Mesothelial cell of epicardium (in vitro differentiated cells): Measurements from ENCODE around the gene TBC1D4. TPM values are rescaled to one million over a fixed set of nuclear protein-coding genes. Genes with fewer than 3 reads are reported as not detected.

Experiments used
- DNase-seq, 2 experiments: peaks; one replicate each; pipeline ENCODE4 v3.0.0; 2021; ENCODE audit warnings: low spot score in 2 of 2; ENCODE audit not compliant: unreplicated experiment in 2 of 2
- H3K27ac Mint-ChIP-seq: 2 replicates; pipeline ENCODE4 v1.8.0; 2021; ENCODE audit warnings: mixed read lengths
- H3K27me3 Mint-ChIP-seq: 2 replicates; pipeline ENCODE4 v1.8.0; 2021; ENCODE audit warnings: low read depth, mixed read lengths
- H3K36me3 Mint-ChIP-seq: 2 replicates; pipeline ENCODE4 v1.8.0; 2021; ENCODE audit warnings: mixed read lengths
- H3K4me1 Mint-ChIP-seq: 2 replicates; pipeline ENCODE4 v1.8.0; 2021; ENCODE audit warnings: mixed read lengths
- H3K4me3 Mint-ChIP-seq: 2 replicates; pipeline ENCODE4 v1.8.0; 2021; ENCODE audit warnings: mild to moderate bottlenecking, moderate library complexity, mixed read lengths
- H3K9me3 Mint-ChIP-seq: 2 replicates; pipeline ENCODE4 v1.8.0; 2021; ENCODE audit warnings: mixed read lengths
- CTCF ChIP-seq: fragments of 200-600 bp; sonication (generic); IDR thresholded peaks from one replicate; pipeline ENCODE4 v1.5.0; 2021; ENCODE audit warnings: antibody characterized with exemption; ENCODE audit not compliant: unreplicated experiment
- total RNA-seq: library from RNA; stranded (reverse); gene quantifications from 3 replicates; pipeline ENCODE4 v1.2.1, GENCODE V29; 2021

TBC1D4 gene
- total RNA-seq, 1 donor from 2014 or later: 20.5 TPM

- Mint-ChIP-seq H3K4me3 (no peak overlapping the region), H3K4me1 (no peaks in the 10 kb centered on the region), H3K9me3 (no peaks in the 10 kb centered on the region), H3K27me3 (no peaks in the 10 kb centered on the region), H3K36me3 (peaks cover 5% of the 10 kb centered on the region), H3K27ac (no peak overlapping the region)
- no peak for DNase-seq
- no peak for TF ChIP-seq CTCF
Measured at GRCh38 chr13:75318138-75318833, 163.7 kb downstream of the TBC1D4 start.

- no peak for TF ChIP-seq CTCF
- H3K4me3 Mint-ChIP-seq: no peak overlapping the region
- no peaks in the 10 kb centered on the region for H3K4me1 Mint-ChIP-seq
- no peaks in the 10 kb centered on the region for H3K27me3 Mint-ChIP-seq
- peaks cover 5% of the 10 kb centered on the region for H3K36me3 Mint-ChIP-seq
- no peak overlapping the region for H3K27ac Mint-ChIP-seq
- no peak for DNase-seq
- H3K9me3 Mint-ChIP-seq: peaks cover under 1% of the 10 kb centered on the region
Measured at GRCh38 chr13:75316427-75316826, 165.5 kb downstream of the TBC1D4 start.

- H3K4me3 Mint-ChIP-seq: no peak overlapping the region
Measured at GRCh38 chr13:75312884-75313520, 169.0 kb downstream of the TBC1D4 start.

GRCh38 chr13:75309981-75310580, 171.9 kb downstream of the TBC1D4 start:
- H3K4me3 Mint-ChIP-seq: no peak overlapping the region
- peaks cover 8% of the 10 kb centered on the region for H3K9me3 Mint-ChIP-seq
- no peaks in the 10 kb centered on the region for H3K27me3 Mint-ChIP-seq
- no peak overlapping the region for H3K27ac Mint-ChIP-seq
- H3K4me1 Mint-ChIP-seq: peaks cover 18% of the 10 kb centered on the region
- TF ChIP-seq CTCF: no peak
- no peak for DNase-seq
- peaks cover 17% of the 10 kb centered on the region for H3K36me3 Mint-ChIP-seq

More at GRCh38 chr13:75312884-75313520, 169.0 kb downstream of the TBC1D4 start:
- H3K27me3 Mint-ChIP-seq: no peaks in the 10 kb centered on the region
- H3K9me3 Mint-ChIP-seq: peaks cover 8% of the 10 kb centered on the region
- no peak for TF ChIP-seq CTCF
- peaks cover 15% of the 10 kb centered on the region for H3K36me3 Mint-ChIP-seq
- H3K27ac Mint-ChIP-seq: no peak overlapping the region
- H3K4me1 Mint-ChIP-seq: peaks cover 4% of the 10 kb centered on the region
- no peak for DNase-seq

DNA sequence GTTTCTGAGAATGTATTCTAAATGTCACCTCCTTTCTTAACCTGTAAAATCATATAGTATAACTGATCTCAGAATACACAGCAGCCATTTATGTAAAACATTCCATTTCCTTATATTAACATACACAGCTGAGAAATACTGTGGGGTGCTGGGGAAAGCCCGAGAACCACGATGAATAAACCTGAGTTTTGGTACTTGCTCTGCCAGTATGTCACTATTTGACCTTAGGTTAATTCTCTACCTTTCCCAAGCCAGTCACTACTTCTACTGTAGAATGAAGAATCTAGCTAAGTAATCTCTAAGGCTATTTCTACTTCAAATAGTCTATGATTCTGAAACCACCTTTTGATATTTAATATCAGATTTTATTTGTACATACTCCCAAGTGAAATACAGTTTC, 173.7 kb downstream of the TBC1D4 start:
- H3K4me1 Mint-ChIP-seq: peaks cover 25% of the 10 kb centered on the region
- no peak for TF ChIP-seq CTCF
- H3K36me3 Mint-ChIP-seq: peaks cover 18% of the 10 kb centered on the region
- peaks cover 8% of the 10 kb centered on the region for H3K9me3 Mint-ChIP-seq
- no peak for DNase-seq
- H3K27me3 Mint-ChIP-seq: no peaks in the 10 kb centered on the region
- H3K27ac Mint-ChIP-seq: no peak overlapping the region
- no peak overlapping the region for H3K4me3 Mint-ChIP-seq
